HG03521 (cell line): Measurements from ENCODE around the gene ASL.
"Not testable (repeated sequence)": the region's sequence is repeated elsewhere in the genome, so short reads cannot be mapped to it uniquely, and the experiment has no call there.

ENCODE experiments used
- ATAC-seq: cut with Tn5 transposase; IDR thresholded peaks from one replicate; pipeline ENCODE4 v1.9.1; 2021; ENCODE audit warnings: mild to moderate bottlenecking, moderate library complexity; ENCODE audit not compliant: unreplicated experiment

Gene ASL

DNA sequence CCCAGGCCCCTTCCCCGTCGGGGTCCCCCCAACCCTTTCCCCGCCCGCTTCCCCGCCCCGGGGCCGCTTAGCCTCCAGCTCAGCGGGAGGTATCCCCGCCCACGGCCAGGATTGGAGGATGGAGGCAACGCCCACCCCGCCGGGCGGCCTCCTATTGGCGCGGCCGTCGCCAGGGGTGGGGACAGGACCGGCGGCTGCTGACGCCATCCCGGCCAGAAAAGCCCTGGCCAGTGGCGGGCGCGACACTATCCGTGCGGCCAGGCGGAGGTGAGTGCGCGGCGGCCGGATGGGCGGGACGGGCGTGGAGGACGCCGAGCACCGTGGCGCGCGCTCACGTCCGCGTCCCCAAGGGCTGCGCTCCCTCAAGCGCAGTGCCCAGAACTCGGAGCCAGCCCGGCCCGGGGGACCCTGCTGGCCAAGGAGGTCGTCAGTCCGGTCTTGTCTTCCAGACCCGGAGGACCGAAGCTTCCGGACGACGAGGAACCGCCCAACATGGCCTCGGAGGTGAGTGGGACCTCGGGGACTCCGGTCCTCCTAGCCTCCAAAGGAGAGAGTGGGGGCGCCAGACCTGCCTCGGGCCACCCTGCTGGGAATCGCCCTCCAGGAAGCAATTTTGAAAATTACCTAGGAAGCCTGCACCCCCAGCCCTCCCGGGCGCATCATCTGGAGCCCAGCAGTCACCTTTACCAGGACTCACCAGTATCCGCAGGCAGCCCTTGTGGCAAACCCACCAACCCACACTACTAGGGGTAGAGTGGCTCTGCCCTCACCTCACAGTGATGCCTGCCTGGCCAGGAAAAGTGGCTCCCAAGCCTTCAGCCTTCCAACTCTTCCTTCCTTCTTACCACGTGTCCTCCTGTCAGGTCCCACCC is at the start of gene ASL:
TSS of gene ASL (plus strand) at position 230 of the 872 bp plus-strand sequence. CDS start at position 493, 263 bp downstream.
- ATAC-seq: peak; percentile 100

DNA sequence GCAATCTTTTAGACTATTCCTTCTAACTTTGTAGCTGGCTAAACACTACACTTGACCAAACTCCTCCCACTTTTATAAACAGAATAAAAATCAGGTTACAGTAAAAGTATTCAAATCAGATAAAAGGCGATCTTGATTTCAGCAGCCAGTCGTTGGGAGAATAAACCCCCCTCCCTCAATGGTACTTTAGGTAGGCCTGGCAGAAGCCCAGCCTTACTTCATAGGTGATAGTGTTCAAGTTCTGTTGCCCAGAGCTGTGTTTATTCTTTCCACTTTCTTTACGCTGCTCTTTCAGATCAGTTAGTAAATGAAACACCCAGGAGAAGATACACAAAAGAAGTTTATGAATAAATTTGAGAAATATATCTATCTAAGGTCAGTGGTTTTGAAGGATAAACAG is 47.3 kb upstream of the ASL start:
- not testable (repeated sequence) for ATAC-seq

GRCh38 chr7:66033471-66034385 is 41.9 kb upstream of the ASL start:
- ATAC-seq: no peak

- not testable (repeated sequence) for ATAC-seq
Observed at GRCh38 chr7:66034436-66035010, 41.1 kb upstream of the ASL start.

DNA sequence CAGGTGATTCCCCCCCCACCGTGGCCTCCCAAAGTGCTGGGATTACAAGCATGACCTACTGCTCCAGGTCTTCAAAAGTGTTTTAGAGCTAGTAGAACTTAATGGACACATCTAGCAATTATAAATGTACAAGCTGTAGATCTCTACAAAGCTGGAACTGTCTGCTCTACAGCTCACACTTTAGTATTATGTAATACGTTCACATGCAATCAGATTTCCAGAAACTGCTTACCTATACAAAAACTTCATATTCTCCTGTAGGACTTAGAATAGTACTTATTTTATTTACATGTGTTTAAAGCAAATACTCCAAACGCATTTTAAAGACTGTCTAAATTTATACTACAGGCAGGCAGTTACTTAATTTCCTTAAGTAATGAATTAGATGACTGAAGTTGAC is 39.2 kb upstream of the ASL start:
- ATAC-seq: no peak

GRCh38 chr7:66036788-66037187 is 38.8 kb upstream of the ASL start:
- ATAC-seq: no peak

GRCh38 chr7:66039094-66039670 is 36.4 kb upstream of the ASL start:
- no peak for ATAC-seq

- ATAC-seq: no peak
Observed at GRCh38 chr7:66043681-66044497, 31.7 kb upstream of the ASL start.

DNA sequence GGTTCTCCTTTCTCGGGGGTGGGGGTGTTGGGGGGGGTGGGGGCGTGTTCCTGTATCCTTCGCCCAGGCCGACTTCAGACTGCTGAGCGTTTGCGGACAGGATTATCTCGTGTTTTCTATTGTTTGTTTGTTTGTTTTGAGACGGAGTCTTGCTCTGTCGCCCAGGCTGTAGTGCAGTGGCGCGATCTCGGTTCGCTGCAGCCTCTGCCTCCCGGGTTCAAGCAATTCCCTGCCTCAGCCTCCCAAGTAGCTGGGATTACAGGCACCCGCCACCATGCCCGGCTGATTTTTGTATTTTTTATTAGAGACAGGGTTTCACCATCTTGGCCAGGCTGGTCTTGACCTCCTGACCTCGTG is 31.1 kb upstream of the ASL start:
- not testable (repeated sequence) for ATAC-seq

DNA sequence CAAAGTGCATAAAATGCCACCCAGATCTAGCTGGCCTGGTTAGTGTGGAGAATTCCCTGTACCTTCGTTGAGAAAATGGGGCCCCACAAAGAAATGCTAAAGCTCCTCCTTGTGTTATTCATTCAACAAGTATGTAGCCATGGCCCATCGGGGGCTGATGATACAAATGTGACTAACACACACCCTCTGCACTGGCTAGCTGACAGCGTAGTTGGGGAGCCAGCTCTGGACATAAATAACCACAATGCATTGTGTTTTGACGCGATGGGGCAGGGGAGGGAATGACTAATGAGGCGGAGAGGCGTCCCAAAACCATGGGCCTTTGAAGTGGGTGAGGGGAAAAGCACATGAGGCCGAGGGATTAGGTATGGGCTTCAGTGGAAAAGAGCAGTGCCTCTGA is 28.2 kb upstream of the ASL start:
- no peak for ATAC-seq

GRCh38 chr7:66049886-66050285 is 25.7 kb upstream of the ASL start:
- not testable (repeated sequence) for ATAC-seq

DNA sequence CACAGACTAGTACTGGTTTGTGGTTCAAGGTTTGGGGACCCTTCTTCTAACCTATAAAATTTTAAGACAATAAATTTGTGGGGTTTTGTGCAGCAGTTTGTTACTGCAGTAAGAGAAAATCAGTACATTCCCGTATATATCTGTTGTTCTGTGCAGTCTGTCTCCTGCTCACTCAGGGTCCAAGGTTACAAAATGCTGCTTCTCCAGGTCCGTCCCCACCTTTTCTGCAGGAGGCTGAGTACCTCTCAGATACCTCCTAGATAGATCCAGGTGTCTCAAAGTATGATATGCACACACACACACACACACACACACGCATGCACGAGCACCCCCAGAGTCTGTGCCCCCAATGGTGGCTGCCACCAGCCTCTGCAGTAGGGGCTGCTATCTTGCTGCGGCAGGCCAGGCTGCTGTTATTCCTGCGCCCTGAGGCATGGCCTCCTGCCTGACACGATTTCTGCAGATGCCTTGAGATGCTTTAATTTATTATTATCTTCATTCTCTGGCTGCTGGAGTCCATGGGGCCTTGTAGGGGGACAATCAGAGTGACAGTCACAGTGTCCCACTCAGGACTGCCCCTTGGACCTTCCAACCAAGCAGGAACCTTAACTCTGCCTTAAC is 25.2 kb upstream of the ASL start:
- ATAC-seq: no peak

- no peak for ATAC-seq
Observed at GRCh38 chr7:66050990-66051448, 24.6 kb upstream of the ASL start.

DNA sequence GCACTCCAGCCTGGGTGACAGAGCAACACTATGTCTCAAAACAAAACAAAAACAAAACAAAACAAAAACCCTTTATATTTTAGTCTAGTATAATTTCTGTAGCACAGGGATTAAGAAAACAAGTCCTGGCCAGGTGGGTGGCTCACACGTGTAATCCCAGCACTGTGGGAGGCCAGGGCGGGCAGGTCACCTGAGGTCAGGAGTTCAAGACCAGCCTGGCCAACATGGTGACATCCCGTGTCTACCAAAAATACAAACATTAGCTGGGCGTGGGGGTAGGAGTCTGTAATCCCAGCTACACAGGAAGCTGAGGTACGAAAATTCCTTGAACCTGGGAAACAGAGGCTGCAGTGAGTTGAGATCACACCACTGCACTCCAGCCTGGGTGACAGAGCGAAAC is 23.2 kb upstream of the ASL start:
- no peak for ATAC-seq

GRCh38 chr7:66054063-66054462 is 21.6 kb upstream of the ASL start:
- no peak for ATAC-seq

DNA sequence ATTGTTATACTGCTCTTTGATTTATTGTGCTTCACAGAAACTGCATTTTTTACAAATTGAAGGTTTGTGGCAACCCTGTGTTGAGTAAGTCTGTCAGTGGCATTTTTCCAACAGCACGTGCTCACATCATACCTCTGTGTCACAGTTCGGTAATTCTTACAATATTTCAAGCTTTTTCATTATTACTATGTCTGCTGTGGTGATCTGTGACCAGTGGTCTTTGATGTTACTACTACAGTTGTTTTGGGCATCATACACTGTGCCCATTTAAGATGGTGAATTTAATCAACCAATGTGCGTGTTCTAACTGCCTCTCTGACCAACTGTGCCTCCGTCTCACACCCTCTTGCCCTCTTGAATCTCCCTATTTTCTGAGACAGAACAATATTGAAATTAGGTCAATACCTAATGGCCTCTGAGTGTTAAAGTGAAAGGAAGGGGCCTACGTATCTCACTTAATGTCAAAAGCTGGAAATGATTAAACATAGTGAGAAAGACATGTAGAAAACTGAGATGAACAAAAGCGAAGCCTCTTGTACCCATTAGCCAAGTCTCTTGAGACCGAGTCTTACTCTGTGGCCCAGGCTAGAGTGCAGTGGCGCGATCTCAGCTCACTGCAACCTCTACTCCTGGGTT is 20.2 kb upstream of the ASL start:
- ATAC-seq: peak; percentile 71

DNA sequence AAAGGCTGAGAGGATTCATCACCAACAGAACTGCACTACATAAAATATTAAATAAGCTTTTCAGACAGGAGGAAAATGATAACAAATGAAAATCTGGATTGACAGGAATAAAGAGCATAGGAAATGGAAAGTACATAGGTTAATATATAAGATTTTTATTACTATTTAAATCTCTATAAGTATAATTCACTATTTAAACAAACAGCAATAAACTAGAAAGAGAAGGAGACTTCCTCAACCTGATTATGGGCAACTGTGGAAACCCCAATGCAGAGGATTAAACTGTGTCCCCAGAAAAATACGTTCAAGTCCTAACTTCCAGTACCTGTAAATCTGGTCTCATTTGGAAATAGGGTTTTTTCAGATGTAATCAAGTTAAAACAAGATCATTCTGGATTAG is 14.8 kb upstream of the ASL start:
- no peak for ATAC-seq

DNA sequence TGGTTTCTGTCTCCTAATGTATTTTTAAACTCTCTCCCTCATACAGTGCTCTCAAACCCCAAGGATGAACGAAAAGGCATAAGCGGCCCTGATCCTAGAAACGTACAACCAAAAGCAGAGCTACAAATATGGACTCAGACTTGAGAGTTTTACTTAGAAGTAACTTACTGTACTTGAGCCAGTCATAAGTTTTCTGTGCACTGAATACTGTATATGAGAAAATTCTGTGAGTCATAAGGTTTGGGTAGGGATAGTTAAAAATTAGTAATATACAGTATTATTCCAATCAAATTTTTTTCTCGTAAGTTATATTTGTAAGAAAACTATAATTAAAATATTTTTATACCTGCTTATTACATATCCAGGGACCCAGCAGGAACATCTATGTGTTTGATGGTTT is 5.9 kb upstream of the ASL start:
- ATAC-seq: no peak

- no peak for ATAC-seq
Observed at GRCh38 chr7:66070222-66070621, 5.4 kb upstream of the ASL start.
